HepG2 (cell line): ENCODE data around the gene ATM. TPM values are rescaled to one million over a fixed set of nuclear protein-coding genes. Genes with fewer than 3 reads are reported as not detected.
"Not testable (repeated sequence)": the region's sequence is repeated elsewhere in the genome, so short reads cannot be mapped to it uniquely, and the experiment has no call there.

Source experiments
- ATAC-seq: fragments of 200-7000 bp; cut with Tn5 transposase; 3 replicates; pipeline ENCODE4 v1.9.1; 2020; ENCODE audit warnings: mild to moderate bottlenecking, moderate library complexity
- BruUV-seq: library from RNA; stranded (reverse); fragments of 400-500 nt; replicated peaks from 2 replicates; lab custom pipeline; 2021; lab: Mats Ljungman, UMichigan
- CTCF ChIA-PET: fragments of 300-600 bp; formaldehyde crosslinking; extraction: SDS; loops from one replicate; lab custom pipeline; 2021; ENCODE audit warnings: low total read pairs, inconsistent platforms, low intra/inter-chr PET ratio; lab: Yijun Ruan, JAX
- POLR2A ChIA-PET: fragments of 350-600 bp; sonication (Branson Sonifier 250); formaldehyde crosslinking; loops from one replicate; lab custom pipeline; 2020; ENCODE audit warnings: antibody characterized with exemption, inconsistent platforms; lab: Yijun Ruan, JAX
- DNase-seq: peaks from one replicate; pipeline ENCODE4 v3.0.0-alpha.2; 2015; ENCODE audit warnings: low spot score
- FAIRE-seq: peaks from 3 replicates; lab custom pipeline; 2011; peaks lifted over from hg19 to GRCh38; lab: Jason Lieb, UNC
- H2AFZ ChIP-seq: one replicate; pipeline ENCODE4 v1.6.1; 2011; ENCODE audit warnings: low read length, inconsistent platforms
- H3K27ac ChIP-seq: fragments of 300-600 bp; 3 replicates; pipeline ENCODE4 v1.8.0; 2011; ENCODE audit warnings: mixed run types, mild to moderate bottlenecking, mixed read lengths, low read length, inconsistent platforms; ENCODE audit not compliant: insufficient read depth; ENCODE audit errors: extremely low read length
- H3K27me3 ChIP-seq, 2 experiments: fragments of 200-600 bp in 1 of 2; 2 replicates in 1 of 2; 3 replicates in 1 of 2; pipeline versions ENCODE4 v1.6.0 to v1.8.0; 2011; ENCODE audit warnings: low read length in 2 of 2, mild to moderate bottlenecking in 2 of 2, moderate library complexity in 2 of 2, inconsistent platforms in 1 of 2; ENCODE audit not compliant: insufficient read depth in 2 of 2, control insufficient read depth in 1 of 2
- H3K36me3 ChIP-seq, 2 experiments: fragments of 200-600 bp in 1 of 2; replicated peaks in 1 of 2; 2 replicates in 1 of 2; 3 replicates in 1 of 2; pipeline versions ENCODE4 v1.5.1 to v1.8.0; 2011; ENCODE audit warnings: low read length in 2 of 2, inconsistent platforms in 1 of 2; ENCODE audit not compliant: insufficient read depth in 2 of 2, control insufficient read depth in 1 of 2
- H3K4me1 ChIP-seq: 2 replicates; pipeline ENCODE4 v1.5.1; 2012; ENCODE audit warnings: low read length, inconsistent platforms; ENCODE audit not compliant: insufficient read depth
- H3K4me2 ChIP-seq: 2 replicates; pipeline ENCODE4 v1.6.0; 2011; ENCODE audit warnings: low read depth, low read length, inconsistent platforms
- H3K4me3 ChIP-seq, 3 experiments: fragments of 200-600 bp in 1 of 3; sonication (generic), shearing (Covaris generic) in 1 of 3; replicated peaks in 1 of 3; 2 replicates each; pipeline ENCODE4 v1.5.1; 2011 to 2016; ENCODE audit warnings: low read length in 3 of 3, inconsistent platforms in 2 of 3, low read depth in 2 of 3, mild to moderate bottlenecking in 2 of 3, control low read depth in 1 of 3, mixed read lengths in 1 of 3; ENCODE audit not compliant: insufficient read depth in 1 of 3
- H3K79me2 ChIP-seq: one replicate; pipeline ENCODE4 v1.6.1; 2011; ENCODE audit warnings: low read length, inconsistent platforms; ENCODE audit not compliant: insufficient read depth
- H3K9ac ChIP-seq: 2 replicates; pipeline ENCODE4 v1.6.0; 2011; ENCODE audit warnings: mild to moderate bottlenecking, low read depth, low read length, inconsistent platforms; ENCODE audit not compliant: insufficient read depth
- H3K9me3 ChIP-seq: 2 replicates; pipeline ENCODE4 v1.5.1; 2012; ENCODE audit warnings: mild to moderate bottlenecking, low read length
- H4K20me1 ChIP-seq: 2 replicates; pipeline ENCODE4 v1.6.0; 2011; ENCODE audit warnings: inconsistent platforms, mild to moderate bottlenecking, low read length, moderate library complexity; ENCODE audit not compliant: insufficient read depth
- CTCF ChIP-seq: sonication (generic); formaldehyde crosslinking; IDR thresholded peaks from 2 replicates; pipeline ENCODE4 v1.5.0; 2020; ENCODE audit warnings: mild to moderate bottlenecking, missing genetic modification reagents, moderate library complexity
- RAD21 ChIP-seq: fragments of 450-650 bp; formaldehyde crosslinking; IDR thresholded peaks from 2 replicates; pipeline ENCODE4 v1.5.0; 2020; ENCODE audit warnings: mild to moderate bottlenecking
- SMC3 ChIP-seq: IDR thresholded peaks from 2 replicates; pipeline ENCODE4 v1.6.1; 2011; ENCODE audit warnings: low read length, improper control_type of control experiment
- STAG1 ChIP-seq: sonication (generic); formaldehyde crosslinking; IDR thresholded peaks from 2 replicates; pipeline ENCODE4 v1.4.0; 2020; ENCODE audit warnings: missing genetic modification reagents
- ZNF691 ChIP-seq: sonication (generic); formaldehyde crosslinking; IDR thresholded peaks from 2 replicates; pipeline ENCODE4 v1.4.0; 2020; ENCODE audit warnings: missing genetic modification reagents, low read depth, mild to moderate bottlenecking, borderline replicate concordance
- WGBS: methylation state at CpG from one replicate; pipeline ENCODE4 v1.1.6; 2017; ENCODE audit warnings: low lambda C conversion rate; 5-methylcytosine and 5-hydroxymethylcytosine counted together
- in situ Hi-C: cut with HindIII; loops from 2 replicates; pipeline ENCODE4 v1.10.0; 2017; ENCODE audit warnings: low pct_unique_long_range_greater_than_20kb; ENCODE audit not compliant: extremely low pct_ligation_motif_present
- intact Hi-C: fragments of 100-400 bp; cut with micrococcal nuclease; formaldehyde crosslinking; loops from one replicate; pipeline ENCODE4 v1.10.0; 2022; ENCODE audit not compliant: unreplicated experiment
- polyA plus RNA-seq, 8 experiments: library from polyadenylated mRNA; depleted of rRNA in 3 of 8; stranded (reverse) in 7 of 8; unstranded in 1 of 8; fragments of >200 nt; fragmentation: Illumina TruSeq in 4 of 8; extraction: Trizol in 4 of 8; gene quantifications; 2 replicates each; pipeline versions ENCODE4 v1.2.1 to v1.2.3, GENCODE V29; 2011 to 2016; ENCODE audit warnings: low read depth in 4 of 8, missing spikeins in 1 of 8, mixed read lengths in 1 of 8; ENCODE audit not compliant: insufficient read depth in 1 of 8
- small RNA-seq, 3 experiments: library from RNA; depleted of rRNA; stranded (forward); fragments of <200 nt; gene quantifications; one replicate each; pipeline ENCODE3, GENCODE V24; 2012; ENCODE audit warnings: low read depth in 2 of 3, low replicate concordance in 1 of 3; ENCODE audit not compliant: insufficient read length in 3 of 3, insufficient read depth in 2 of 3
- total RNA-seq, 5 experiments: library from RNA; depleted of rRNA; stranded (reverse); fragments of >200 nt; fragmentation: Illumina TruSeq; extraction: Trizol; gene quantifications; 2 replicates each; pipeline ENCODE4 v1.2.3, GENCODE V29; 2016; ENCODE audit warnings: low read depth in 1 of 5

ATM gene
- total and polyA plus RNA-seq, 2 of the 13 experiments (the other 11 are each of a cell fraction or from before 2014, with no cell fraction given): 40.0 to 71.6 TPM

DNA sequence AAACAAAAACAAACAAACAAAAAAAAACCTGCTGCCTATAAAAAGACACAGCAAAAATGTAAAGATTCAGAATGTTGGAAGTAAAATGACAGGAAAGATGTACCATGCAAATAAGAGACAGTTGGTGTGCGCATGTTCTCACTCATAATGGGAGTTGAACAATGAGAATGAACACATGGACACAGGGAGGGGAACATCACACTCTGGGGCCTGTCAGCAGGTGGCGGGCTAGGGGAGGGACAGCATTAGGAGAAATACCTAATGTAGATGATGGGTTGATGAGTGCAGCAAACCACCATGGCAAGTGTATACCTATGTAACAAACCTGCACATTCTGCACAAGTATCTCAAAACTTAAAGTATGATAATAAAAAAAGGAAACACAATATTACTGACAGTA, 194.7 kb downstream of the ATM start:
- H3K4me2 ChIP-seq, H3K4me3 ChIP-seq, H3K27me3 ChIP-seq, H3K27ac ChIP-seq, H3K79me2 ChIP-seq, BruUV-seq, H2AFZ ChIP-seq, POLR2A ChIA-PET, H3K9ac ChIP-seq, H4K20me1 ChIP-seq, H3K36me3 ChIP-seq: not testable (repeated sequence)
- FAIRE-seq (peak; percentile 34), ATAC-seq (peak; percentile 71)
- 22% methylated on average over 2 of the region's 2 CpGs for WGBS
- CTCF ChIA-PET: interaction anchor here (2.6 to 3.0 kb wide), 2 partner anchors 231 to 238 kb away, joined by 16 to 42 read pairs; no protein-coding TSS in a partner anchor
- in situ Hi-C loops: loop anchor here (5.0 kb wide), 1 partner anchor 230 kb away; no protein-coding TSS in a partner anchor
- peaks cover 12% of the 10 kb centered on the region for H3K9me3 ChIP-seq
- TF ChIP-seq ZNF691 (CRISPR knock-in tag) (peak; percentile 52; the same call in 1 of the 2 replicates), CTCF (CRISPR knock-in tag) (peak; percentile 85), SMC3 (peak; percentile 71), STAG1 (CRISPR knock-in tag) (peak; percentile 78), RAD21 (peak; percentile 39; the same call in 1 of the 2 replicates)
- TF ChIP-seq, all 625 proteins: peak for 5; not testable (repeated sequence) for 620
- intact Hi-C loops: loop anchor here (1.0 kb wide), 1 partner anchor 231 kb away; no protein-coding TSS in a partner anchor
- not testable (repeated sequence) for H3K4me1 ChIP-seq
- peak; percentile 31 for DNase-seq

Small RNA genes within 50 kb of the gene (small RNA-seq; reads per million reads assigned to genes)
- 0 reads per million in 3 experiments for gene RF00019

Other genes with a start within 250 kb of the ATM start
- gene CUL5, start 214.2 kb upstream of the ATM start, total RNA-seq (2016; rRNA removed; fragmentation: Illumina TruSeq; extraction: Trizol): 24.7 and 35.5 TPM in 2 replicates
- 6.0 and 7.0 TPM in 2 replicates for gene CUL5, start 214.2 kb upstream of the ATM start, polyA plus RNA-seq (2011; rRNA removed)
- gene ACAT1, start 101.5 kb upstream of the ATM start, total RNA-seq (2016; rRNA removed; fragmentation: Illumina TruSeq; extraction: Trizol): 165 and 181 TPM in 2 replicates
- 61.1 and 103 TPM in 2 replicates for gene ACAT1, start 101.5 kb upstream of the ATM start, polyA plus RNA-seq (2011; rRNA removed)
- gene NPAT, start 429 bp upstream of the ATM start, total RNA-seq (2016; rRNA removed; fragmentation: Illumina TruSeq; extraction: Trizol): 11.2 and 16.8 TPM in 2 replicates
- gene NPAT, start 429 bp upstream of the ATM start, polyA plus RNA-seq (2011; rRNA removed): 3.5 and 4.4 TPM in 2 replicates
- gene C11orf65, start 244.5 kb downstream of the ATM start, total RNA-seq (2016; rRNA removed; fragmentation: Illumina TruSeq; extraction: Trizol): 0.34 and 0.42 TPM in 2 replicates
- gene C11orf65, start 244.5 kb downstream of the ATM start, polyA plus RNA-seq (2011; rRNA removed): 0.38 TPM in 1 of 2 replicates, not detected in the other